K562 (cell line): ENCODE measurements around the gene CNOT9. TPM values are rescaled to one million over a fixed set of nuclear protein-coding genes. Genes with fewer than 3 reads are reported as not detected.
A peak's percentile ranks its signal among the peaks of the same experiment; 100 is the strongest.

ENCODE experiments used
- ATAC-seq: fragments of 200-7000 bp; cut with Tn5 transposase; 3 replicates; pipeline ENCODE4 v1.9.1; 2020; ENCODE audit warnings: moderate library complexity
- BruUV-seq: library from RNA; stranded (reverse); fragments of 400-500 nt; replicated peaks from 2 replicates; lab custom pipeline; 2021; lab: Mats Ljungman, UMichigan
- CTCF ChIA-PET: fragments of 300-600 bp; formaldehyde crosslinking; extraction: SDS; loops from one replicate; lab custom pipeline; 2021; ENCODE audit warnings: low intra/inter-chr PET ratio; lab: Yijun Ruan, JAX
- POLR2A ChIA-PET: fragments of 300-600, 350-650 bp; sonication (Branson Sonifier 250); formaldehyde crosslinking; extraction: SDS; loops from one replicate; lab custom pipeline; 2021; ENCODE audit warnings: antibody characterized with exemption, inconsistent platforms; lab: Yijun Ruan, JAX
- DNase-seq, 4 experiments: peaks; one replicate each; pipeline versions ENCODE4 v3.0.0 to v3.0.0-alpha.2; 2011 to 2018; ENCODE audit warnings: low spot score in 3 of 4, mixed read lengths in 3 of 4; ENCODE audit errors: extremely low read depth in 1 of 4
- FAIRE-seq: peaks from 2 replicates; lab custom pipeline; 2011; peaks lifted over from hg19 to GRCh38; lab: Jason Lieb, UNC
- H2AFZ ChIP-seq: 2 replicates; pipeline ENCODE4 v1.6.0; 2011; ENCODE audit warnings: low read depth, low read length, control low read depth, inconsistent platforms
- H3K27ac ChIP-seq: fragments of 200-600 bp; 3 replicates; pipeline ENCODE4 v1.8.0; 2011; ENCODE audit warnings: low read depth, mild to moderate bottlenecking, control low read depth, inconsistent platforms, low read length, moderate library complexity, mixed read lengths; ENCODE audit errors: extremely low read depth
- H3K27me3 ChIP-seq, 2 experiments: fragments of 300-600 bp in 1 of 2; 2 replicates in 1 of 2; 3 replicates in 1 of 2; pipeline versions ENCODE4 v1.6.0 to v1.8.0; 2011; ENCODE audit warnings: inconsistent platforms in 2 of 2, low read length in 2 of 2, mild to moderate bottlenecking in 1 of 2, mixed read lengths in 1 of 2, moderate library complexity in 1 of 2; ENCODE audit not compliant: control insufficient read depth in 2 of 2, insufficient read depth in 2 of 2
- H3K36me3 ChIP-seq: fragments of 300-600 bp; 3 replicates; pipeline ENCODE4 v1.8.0; 2011; ENCODE audit warnings: mild to moderate bottlenecking, low read length, inconsistent platforms; ENCODE audit not compliant: control insufficient read depth, insufficient read depth
- H3K4me1 ChIP-seq, 2 experiments: fragments of 200-600 bp in 1 of 2; replicated peaks in 1 of 2; 2 replicates in 1 of 2; 3 replicates in 1 of 2; pipeline versions ENCODE4 v1.5.1 to v1.8.0; 2011; ENCODE audit warnings: inconsistent platforms in 2 of 2, low read length in 2 of 2, mild to moderate bottlenecking in 1 of 2, mixed read lengths in 1 of 2, moderate library complexity in 1 of 2; ENCODE audit not compliant: control insufficient read depth in 2 of 2, insufficient read depth in 2 of 2
- H3K4me2 ChIP-seq: 2 replicates; pipeline ENCODE4 v1.6.1; 2011; ENCODE audit warnings: low read length, control low read depth, inconsistent platforms, mixed read lengths; ENCODE audit not compliant: insufficient read depth
- H3K4me3 ChIP-seq: fragments of 200-600 bp; sonication (generic), shearing (Covaris generic); 2 replicates; pipeline ENCODE4 v1.5.1; 2016; ENCODE audit warnings: control low read depth, inconsistent platforms
- H3K79me2 ChIP-seq: fragments of 200-600 bp; 3 replicates; pipeline ENCODE4 v1.8.0; 2011; ENCODE audit warnings: low read length, inconsistent platforms; ENCODE audit not compliant: control insufficient read depth, insufficient read depth
- H3K9ac ChIP-seq, 2 experiments: 2 replicates each; pipeline versions ENCODE4 v1.6.0 to v1.6.1; 2011; ENCODE audit warnings: low read depth in 2 of 2, low read length in 2 of 2, control low read depth in 1 of 2, inconsistent platforms in 1 of 2, mild to moderate bottlenecking in 1 of 2, mixed read lengths in 1 of 2; ENCODE audit not compliant: insufficient read depth in 1 of 2
- H3K9me1 ChIP-seq: one replicate; pipeline ENCODE4 v1.6.0; 2011; ENCODE audit warnings: inconsistent platforms, mild to moderate bottlenecking, low read length, moderate library complexity; ENCODE audit not compliant: control insufficient read depth, insufficient read depth
- H3K9me3 ChIP-seq: replicated peaks from 2 replicates; pipeline ENCODE4 v1.5.1; 2011; ENCODE audit warnings: low read depth, low read length, inconsistent platforms; ENCODE audit not compliant: control insufficient read depth, insufficient read depth
- H4K20me1 ChIP-seq: replicated peaks from 2 replicates; pipeline ENCODE4 v1.6.1; 2011; ENCODE audit warnings: low read length, inconsistent platforms, mixed read lengths; ENCODE audit not compliant: control insufficient read depth, insufficient read depth
- CTBP1 ChIP-seq: fragments of 450-650 bp; IDR thresholded peaks from 2 replicates; pipeline ENCODE4 v1.6.1; 2016; ENCODE audit warnings: borderline replicate concordance
- PHF8 ChIP-seq: fragments of 200-600 bp; sonication (generic); IDR thresholded peaks from 2 replicates; pipeline ENCODE4 v1.6.1; 2012; ENCODE audit warnings: mixed run types, mild to moderate bottlenecking, inconsistent platforms, low read length, moderate library complexity, borderline replicate concordance
- RAD21 ChIP-seq, 2 experiments: fragments of 250-450 bp in 1 of 2; fragments of 450-650 bp in 1 of 2; sonication (Bioruptor Pico) in 1 of 2; formaldehyde crosslinking in 1 of 2; IDR thresholded peaks in 1 of 2; conservative IDR thresholded peaks in 1 of 2; 2 replicates each; pipeline versions ENCODE4 v1.4.0 to v1.8.0; 2020 to 2022; ENCODE audit warnings: mild to moderate bottlenecking in 2 of 2, moderate library complexity in 1 of 2
- TAL1 ChIP-seq: fragments of 450-650 bp; IDR thresholded peaks from 2 replicates; pipeline ENCODE4 v1.6.1; 2016; ENCODE audit warnings: mild to moderate bottlenecking
- TEAD4 ChIP-seq, 2 experiments: sonication (generic) in 1 of 2; formaldehyde crosslinking in 1 of 2; IDR thresholded peaks; 2 replicates each; pipeline versions ENCODE4 v1.6.1 to v1.8.0; 2012 to 2022; ENCODE audit warnings: borderline replicate concordance in 1 of 2, inconsistent platforms in 1 of 2, low read length in 1 of 2, mild to moderate bottlenecking in 1 of 2, missing genetic modification reagents in 1 of 2
- YY1 ChIP-seq, 3 experiments: IDR thresholded peaks; 2 replicates each; pipeline ENCODE4 v1.6.1; 2011; ENCODE audit warnings: low read length in 2 of 3, mild to moderate bottlenecking in 2 of 3, moderate library complexity in 2 of 3, borderline replicate concordance in 1 of 3, control low read depth in 1 of 3, low read depth in 1 of 3; ENCODE audit not compliant: insufficient read depth in 3 of 3, insufficient replicate concordance in 2 of 3, control insufficient read depth in 1 of 3, insufficient read length in 1 of 3; ENCODE audit errors: extremely low read depth in 1 of 3
- ZNF668 ChIP-seq: fragments of 250-450 bp; sonication (Bioruptor Pico); IDR thresholded peaks from 2 replicates; pipeline ENCODE4 v1.8.0; 2022; ENCODE audit warnings: mild to moderate bottlenecking, inconsistent platforms
- WGBS: fragments of 100-300 bp; shearing (Covaris generic); methylation state at CpG from one replicate; pipeline ENCODE4 v1.1.6; 2016; ENCODE audit warnings: low coverage, mixed read lengths; ENCODE audit not compliant: insufficient coverage; ENCODE audit errors: missing lambda C conversion rate; 5-methylcytosine and 5-hydroxymethylcytosine counted together
- in situ Hi-C: fragments of 300-500 bp; cut with MboI; formaldehyde crosslinking; loops from 4 replicates; pipeline ENCODE4 v1.15.0; 2018; ENCODE audit warnings: inconsistent platforms, mixed read lengths
- intact Hi-C: fragments of 100-400 bp; cut with micrococcal nuclease; formaldehyde crosslinking; loops from 2 replicates; pipeline ENCODE4 v1.14.2; 2022
- polyA plus RNA-seq, 8 experiments: library from polyadenylated mRNA; depleted of rRNA in 4 of 8; stranded (reverse) in 5 of 8; unstranded in 3 of 8; fragments of >200 nt; fragmentation: Nextera tagmentation in 2 of 8; fragmentation: Illumina TruSeq in 1 of 8; extraction: Ambion mirVana in 2 of 8; extraction: Trizol in 1 of 8; gene quantifications; 2 replicates each; pipeline versions ENCODE4 v1.2.1 to v1.2.3, GENCODE V29; 2011 to 2014; ENCODE audit warnings: inconsistent platforms in 1 of 8, missing spikeins in 1 of 8
- total RNA-seq, 7 experiments: library from RNA; depleted of rRNA in 6 of 7; stranded (reverse); fragments of >200 nt in 6 of 7; fragmentation: Illumina TruSeq in 2 of 7; extraction: Trizol in 2 of 7; gene quantifications; 2 replicates each; pipeline versions ENCODE4 v1.2.1 to v1.2.3, GENCODE V29; 2011 to 2021; ENCODE audit warnings: low replicate concordance in 1 of 7
- TF ChIP-seq, protein P1 (sequence below): sonication (generic); formaldehyde crosslinking; IDR thresholded peaks from 2 replicates; pipeline ENCODE4 v1.8.0; 2022; ENCODE audit warnings: mild to moderate bottlenecking, missing genetic modification reagents

Gene CNOT9
- total and polyA plus RNA-seq, 9 of the 15 experiments (the other 6 are each of a cell fraction or from before 2014, with no cell fraction given), result 19.0 to 82.6 (median 46.7) TPM

DNA sequence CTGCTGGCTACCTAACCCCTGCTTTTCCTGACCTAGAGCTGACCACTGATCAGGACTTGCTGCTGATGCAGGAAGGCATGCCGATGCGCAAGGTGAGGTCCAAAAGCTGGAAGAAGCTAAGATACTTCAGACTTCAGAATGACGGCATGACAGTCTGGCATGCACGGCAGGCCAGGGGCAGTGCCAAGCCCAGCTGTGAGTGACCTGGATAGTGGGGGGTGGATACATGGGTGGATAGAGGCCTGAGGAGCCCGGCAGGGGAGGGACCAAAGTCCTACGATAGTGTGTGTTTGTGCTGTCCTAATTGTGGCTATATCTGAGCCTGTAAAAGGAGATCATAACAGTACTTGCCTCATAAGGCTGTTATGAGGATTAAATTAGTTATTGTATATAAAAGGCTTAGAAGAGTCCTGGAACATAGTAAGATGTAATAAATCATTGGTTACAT lies 47.3 kb downstream of the CNOT9 start:
- POLR2A ChIA-PET, result interaction anchor here (0.7 kb wide), 1 partner anchor 332 kb away, joined by 3 read pairs; no protein-coding TSS in a partner anchor
- intact Hi-C loops (no loop called here), in situ Hi-C loops (no loop called here)
- no peaks in the 10 kb centered on the region for H3K4me1 ChIP-seq
- H3K9me3 ChIP-seq, result no peaks in the 10 kb centered on the region
- WGBS, result 33% methylated on average over 6 of the region's 6 CpGs
- no peak for FAIRE-seq
- peaks cover 8 to 10% of the 10 kb centered on the region in 2 experiments; a peak in 4 of 5 replicates for H3K27me3 ChIP-seq
- no TSS peak for BruUV-seq
- no peak for TF ChIP-seq PHF8
- TF ChIP-seq TAL1, result no peak
- no peak for TF ChIP-seq ZNF668 (CRISPR knock-in tag)
- TF ChIP-seq, all 486 proteins: peak for 0
- Histone ChIP-seq H3K36me3 (no peaks in the 10 kb centered on the region), H3K9me1 (no peaks in the 10 kb centered on the region), H3K79me2 (no peaks in the 10 kb centered on the region), H3K9ac (no peak overlapping the region), H3K27ac (no peak overlapping the region), H3K4me3 (no peak overlapping the region), H3K4me2 (no peak overlapping the region), H2AFZ (no peak overlapping the region), H4K20me1 (no peaks in the 10 kb centered on the region)
- DNase-seq, result no peak
- CTCF ChIA-PET, result no interaction called here
- ATAC-seq, result no peak

- Histone ChIP-seq H3K9me1 (no peaks in the 10 kb centered on the region), H3K4me3 (no peak overlapping the region), H3K4me2 (no peak overlapping the region), H3K9ac (no peak overlapping the region), H3K9me3 (no peaks in the 10 kb centered on the region), H3K79me2 (no peaks in the 10 kb centered on the region), H4K20me1 (no peaks in the 10 kb centered on the region), H3K27ac (no peak overlapping the region), H2AFZ (no peak overlapping the region), H3K27me3 (peaks cover 0 to 4% of the 10 kb centered on the region in 2 experiments; a peak in 2 of 5 replicates), H3K36me3 (no peaks in the 10 kb centered on the region), H3K4me1 (no peaks in the 10 kb centered on the region; a peak in 1 of 5 replicates)
- ATAC-seq (peak; percentile 78), FAIRE-seq (no peak), DNase-seq (no peak)
- in situ Hi-C loops, result no loop called here
- BruUV-seq, result no TSS peak
- intact Hi-C loops, result no loop called here
- 14% methylated on average over 8 of the region's 9 CpGs for WGBS
- ChIA-PET CTCF (no interaction called here), POLR2A (interaction anchor here (0.6 to 0.7 kb wide), 2 partner anchors 9 to 325 kb away, joined by 3 read pairs; no protein-coding TSS in a partner anchor)
- TF ChIP-seq RAD21 (CRISPR knock-in tag; conservative IDR thresholded peaks at IDR 0.05 in 1 of 2, IDR thresholded peaks at IDR 0.05 in 1 of 2) (peak in 1 of 2 experiments; percentile 30; a peak in 2 of 4 replicates), TEAD4 (IDR thresholded peaks at IDR 0.05; ENCODE audit: low read length) (no peak), TEAD4 (CRISPR knock-in tag; IDR thresholded peaks at IDR 0.05; ENCODE audit: borderline replicate concordance) (no peak), YY1 (IDR thresholded peaks at IDR 0.05; ENCODE audit: borderline replicate concordance in 1 of 3, control insufficient read depth in 1 of 3, extremely low read depth in 1 of 3, insufficient read depth in 3 of 3, insufficient read length in 1 of 3, insufficient replicate concordance in 2 of 3, low read depth in 1 of 3, low read length in 2 of 3) (peak in 1 of 3 experiments; percentile 33), CTBP1 (0 out of 2 replicates have a peak, but pooled peaks have one; percentile 21)
- TF ChIP-seq, protein P1, sequence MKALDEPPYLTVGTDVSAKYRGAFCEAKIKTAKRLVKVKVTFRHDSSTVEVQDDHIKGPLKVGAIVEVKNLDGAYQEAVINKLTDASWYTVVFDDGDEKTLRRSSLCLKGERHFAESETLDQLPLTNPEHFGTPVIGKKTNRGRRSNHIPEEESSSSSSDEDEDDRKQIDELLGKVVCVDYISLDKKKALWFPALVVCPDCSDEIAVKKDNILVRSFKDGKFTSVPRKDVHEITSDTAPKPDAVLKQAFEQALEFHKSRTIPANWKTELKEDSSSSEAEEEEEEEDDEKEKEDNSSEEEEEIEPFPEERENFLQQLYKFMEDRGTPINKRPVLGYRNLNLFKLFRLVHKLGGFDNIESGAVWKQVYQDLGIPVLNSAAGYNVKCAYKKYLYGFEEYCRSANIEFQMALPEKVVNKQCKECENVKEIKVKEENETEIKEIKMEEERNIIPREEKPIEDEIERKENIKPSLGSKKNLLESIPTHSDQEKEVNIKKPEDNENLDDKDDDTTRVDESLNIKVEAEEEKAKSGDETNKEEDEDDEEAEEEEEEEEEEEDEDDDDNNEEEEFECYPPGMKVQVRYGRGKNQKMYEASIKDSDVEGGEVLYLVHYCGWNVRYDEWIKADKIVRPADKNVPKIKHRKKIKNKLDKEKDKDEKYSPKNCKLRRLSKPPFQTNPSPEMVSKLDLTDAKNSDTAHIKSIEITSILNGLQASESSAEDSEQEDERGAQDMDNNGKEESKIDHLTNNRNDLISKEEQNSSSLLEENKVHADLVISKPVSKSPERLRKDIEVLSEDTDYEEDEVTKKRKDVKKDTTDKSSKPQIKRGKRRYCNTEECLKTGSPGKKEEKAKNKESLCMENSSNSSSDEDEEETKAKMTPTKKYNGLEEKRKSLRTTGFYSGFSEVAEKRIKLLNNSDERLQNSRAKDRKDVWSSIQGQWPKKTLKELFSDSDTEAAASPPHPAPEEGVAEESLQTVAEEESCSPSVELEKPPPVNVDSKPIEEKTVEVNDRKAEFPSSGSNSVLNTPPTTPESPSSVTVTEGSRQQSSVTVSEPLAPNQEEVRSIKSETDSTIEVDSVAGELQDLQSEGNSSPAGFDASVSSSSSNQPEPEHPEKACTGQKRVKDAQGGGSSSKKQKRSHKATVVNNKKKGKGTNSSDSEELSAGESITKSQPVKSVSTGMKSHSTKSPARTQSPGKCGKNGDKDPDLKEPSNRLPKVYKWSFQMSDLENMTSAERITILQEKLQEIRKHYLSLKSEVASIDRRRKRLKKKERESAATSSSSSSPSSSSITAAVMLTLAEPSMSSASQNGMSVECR (CRISPR knock-in tag), result no peak
Observed at GRCh38 chr2:218618102-218618860, 49.6 kb downstream of the CNOT9 start.
